ENCODE measurements around the gene FLYWCH1.

DNA sequence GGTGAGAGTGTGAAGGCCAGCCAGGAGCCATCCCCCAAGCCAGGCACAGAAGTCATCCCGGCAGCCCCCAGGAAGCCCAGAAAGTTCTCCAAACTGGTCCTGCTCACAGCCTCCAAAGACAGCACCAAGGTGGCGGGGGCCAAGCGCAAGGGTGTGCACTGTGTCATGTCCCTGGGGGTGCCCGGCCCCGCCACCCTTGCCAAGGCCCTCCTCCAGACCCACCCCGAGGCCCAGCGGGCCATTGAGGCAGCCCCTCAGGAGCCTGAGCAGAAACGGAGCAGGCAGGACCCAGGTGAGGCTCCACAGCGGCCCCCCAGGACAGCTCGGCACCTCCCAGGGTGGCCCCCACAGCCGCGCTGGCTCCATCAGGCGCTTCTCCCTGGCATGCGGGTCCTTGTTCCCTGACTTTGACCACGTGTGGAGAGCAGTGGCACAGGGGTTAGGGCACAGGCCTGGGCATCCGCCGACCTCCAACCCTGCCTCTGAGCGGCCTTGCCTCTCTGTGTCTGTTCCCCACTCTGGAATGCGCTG lies 15.2 kb upstream of the FLYWCH1 start:
- TF ChIP-seq, protein P1, sequence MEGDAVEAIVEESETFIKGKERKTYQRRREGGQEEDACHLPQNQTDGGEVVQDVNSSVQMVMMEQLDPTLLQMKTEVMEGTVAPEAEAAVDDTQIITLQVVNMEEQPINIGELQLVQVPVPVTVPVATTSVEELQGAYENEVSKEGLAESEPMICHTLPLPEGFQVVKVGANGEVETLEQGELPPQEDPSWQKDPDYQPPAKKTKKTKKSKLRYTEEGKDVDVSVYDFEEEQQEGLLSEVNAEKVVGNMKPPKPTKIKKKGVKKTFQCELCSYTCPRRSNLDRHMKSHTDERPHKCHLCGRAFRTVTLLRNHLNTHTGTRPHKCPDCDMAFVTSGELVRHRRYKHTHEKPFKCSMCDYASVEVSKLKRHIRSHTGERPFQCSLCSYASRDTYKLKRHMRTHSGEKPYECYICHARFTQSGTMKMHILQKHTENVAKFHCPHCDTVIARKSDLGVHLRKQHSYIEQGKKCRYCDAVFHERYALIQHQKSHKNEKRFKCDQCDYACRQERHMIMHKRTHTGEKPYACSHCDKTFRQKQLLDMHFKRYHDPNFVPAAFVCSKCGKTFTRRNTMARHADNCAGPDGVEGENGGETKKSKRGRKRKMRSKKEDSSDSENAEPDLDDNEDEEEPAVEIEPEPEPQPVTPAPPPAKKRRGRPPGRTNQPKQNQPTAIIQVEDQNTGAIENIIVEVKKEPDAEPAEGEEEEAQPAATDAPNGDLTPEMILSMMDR (conservative IDR thresholded peaks at IDR 0.05 in 1 of 2, IDR thresholded peaks at IDR 0.05 in 1 of 2; ENCODE audit: low read depth in 1 of 2, low read length in 2 of 2): no peak
- no peak for TF ChIP-seq EZH2 (IDR thresholded peaks at IDR 0.05; ENCODE audit: low read length, missing control alignments)

Data from fibroblast of lung (primary cell).